Activated CD8-positive, alpha-beta T cell treated with anti-CD3 and anti-CD28 coated beads for 36 hours (primary cell): ENCODE results near the gene THAP8. TPM values are rescaled to one million over a fixed set of nuclear protein-coding genes. Genes with fewer than 3 reads are reported as not detected.

Source experiments
- ATAC-seq: fragments of 200-7000 bp; cut with Tn5 transposase; one replicate; pipeline ENCODE4 v1.10.0; 2021; ENCODE audit warnings: mild to moderate bottlenecking, moderate library complexity
- CTCF ChIA-PET: fragments of 350-600 bp; sonication (Branson Sonifier 250); formaldehyde crosslinking; loops from one replicate; lab custom pipeline; 2021; ENCODE audit warnings: antibody characterized with exemption; lab: Charles Lee
- POLR2A ChIA-PET: fragments of 350-600 bp; sonication (Branson Sonifier 250); formaldehyde crosslinking; loops from one replicate; lab custom pipeline; 2021; ENCODE audit warnings: antibody characterized with exemption; lab: Charles Lee
- DNase-seq: peaks from one replicate; pipeline ENCODE4 v3.0.0-alpha.2; 2020
- H3K27ac Mint-ChIP-seq: one replicate; pipeline ENCODE4 v1.8.0; 2021; ENCODE audit warnings: mild to moderate bottlenecking, mixed read lengths
- H3K27me3 Mint-ChIP-seq: one replicate; pipeline ENCODE4 v1.8.0; 2021; ENCODE audit warnings: mixed read lengths
- H3K36me3 Mint-ChIP-seq: one replicate; pipeline ENCODE4 v1.8.0; 2021; ENCODE audit warnings: low read depth, mixed read lengths
- H3K4me1 Mint-ChIP-seq: one replicate; pipeline ENCODE4 v1.8.0; 2021; ENCODE audit warnings: low read depth, mixed read lengths
- H3K4me3 Mint-ChIP-seq: one replicate; pipeline ENCODE4 v1.8.0; 2021; ENCODE audit warnings: mild to moderate bottlenecking, moderate library complexity, mixed read lengths
- H3K9me3 Mint-ChIP-seq: one replicate; pipeline ENCODE4 v1.8.0; 2021; ENCODE audit warnings: mixed read lengths
- intact Hi-C: fragments of 100-400 bp; cut with micrococcal nuclease; formaldehyde crosslinking; loops from one replicate; pipeline ENCODE4 v1.10.0; 2022
- total RNA-seq, 2 experiments: library from RNA; stranded (reverse); gene quantifications; one replicate each; pipeline ENCODE4 v1.2.3, GENCODE V29; 2021
- TF ChIP-seq, protein P1 (sequence below): fragments of 200-600 bp; IDR thresholded peaks from one replicate; pipeline ENCODE4 v1.8.0; 2022; ENCODE audit warnings: antibody characterized with exemption, mild to moderate bottlenecking

THAP8 gene
- total RNA-seq, 2 experiments from 2014 or later, result 3.4 to 3.7 TPM

DNA sequence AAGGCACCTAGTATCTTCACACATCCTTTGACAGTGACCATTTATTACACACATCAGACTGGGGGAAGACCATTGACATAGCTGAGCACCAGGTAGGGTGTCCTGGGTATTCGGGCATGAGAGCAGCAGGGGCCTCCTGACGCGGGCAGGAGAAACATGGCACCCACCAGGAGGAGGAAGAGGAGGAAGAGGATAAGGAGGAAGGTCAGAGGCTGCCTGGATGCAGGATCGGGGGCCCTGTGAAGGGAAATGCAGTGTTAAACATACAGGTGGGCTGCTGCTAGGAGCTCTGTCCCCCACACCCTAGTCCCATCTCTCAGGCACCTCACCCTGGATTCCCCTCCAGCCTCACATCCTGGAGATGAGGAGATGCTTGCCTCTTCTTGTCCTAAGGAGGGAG is 50.8 kb downstream of the THAP8 start:
- POLR2A ChIA-PET, result no interaction called here
- H3K4me1 Mint-ChIP-seq, result peaks cover 15% of the 10 kb centered on the region
- no peaks in the 10 kb centered on the region for H3K27me3 Mint-ChIP-seq
- intact Hi-C loops, result no loop called here
- H3K4me3 Mint-ChIP-seq, result no peak overlapping the region
- DNase-seq, result no peak
- no peak overlapping the region for H3K27ac Mint-ChIP-seq
- H3K36me3 Mint-ChIP-seq, result peaks cover 20% of the 10 kb centered on the region
- CTCF ChIA-PET, result interaction anchor here (0.6 kb wide), 1 partner anchor 262 kb away, joined by 3 read pairs; no protein-coding TSS in a partner anchor
- TF ChIP-seq, protein P1, sequence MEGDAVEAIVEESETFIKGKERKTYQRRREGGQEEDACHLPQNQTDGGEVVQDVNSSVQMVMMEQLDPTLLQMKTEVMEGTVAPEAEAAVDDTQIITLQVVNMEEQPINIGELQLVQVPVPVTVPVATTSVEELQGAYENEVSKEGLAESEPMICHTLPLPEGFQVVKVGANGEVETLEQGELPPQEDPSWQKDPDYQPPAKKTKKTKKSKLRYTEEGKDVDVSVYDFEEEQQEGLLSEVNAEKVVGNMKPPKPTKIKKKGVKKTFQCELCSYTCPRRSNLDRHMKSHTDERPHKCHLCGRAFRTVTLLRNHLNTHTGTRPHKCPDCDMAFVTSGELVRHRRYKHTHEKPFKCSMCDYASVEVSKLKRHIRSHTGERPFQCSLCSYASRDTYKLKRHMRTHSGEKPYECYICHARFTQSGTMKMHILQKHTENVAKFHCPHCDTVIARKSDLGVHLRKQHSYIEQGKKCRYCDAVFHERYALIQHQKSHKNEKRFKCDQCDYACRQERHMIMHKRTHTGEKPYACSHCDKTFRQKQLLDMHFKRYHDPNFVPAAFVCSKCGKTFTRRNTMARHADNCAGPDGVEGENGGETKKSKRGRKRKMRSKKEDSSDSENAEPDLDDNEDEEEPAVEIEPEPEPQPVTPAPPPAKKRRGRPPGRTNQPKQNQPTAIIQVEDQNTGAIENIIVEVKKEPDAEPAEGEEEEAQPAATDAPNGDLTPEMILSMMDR, result no peak
- no peak for ATAC-seq
- no peaks in the 10 kb centered on the region for H3K9me3 Mint-ChIP-seq

DNA sequence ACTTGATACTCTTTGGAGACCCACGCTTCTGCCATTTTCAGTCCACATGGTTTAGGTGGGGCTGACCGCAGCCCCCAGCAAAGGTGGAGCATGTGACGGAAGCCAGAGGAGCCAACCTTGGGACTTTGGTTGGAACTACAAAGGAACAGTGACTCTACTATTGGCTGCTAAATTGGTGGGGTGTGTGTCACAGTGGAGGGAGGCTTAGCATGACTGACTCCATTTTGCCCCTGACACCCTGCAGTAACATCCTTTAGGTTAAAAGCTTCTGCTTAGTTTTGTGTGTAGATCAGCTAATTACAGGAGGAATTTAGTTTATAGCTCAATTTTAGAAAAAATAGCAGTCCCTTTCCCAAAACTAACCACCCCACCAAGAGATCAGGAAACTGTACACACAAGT is 52.5 kb downstream of the THAP8 start:
- no peak for ATAC-seq
- Mint-ChIP-seq H3K27ac (peak overlapping the region; percentile 46), H3K9me3 (no peaks in the 10 kb centered on the region), H3K36me3 (peaks cover 27% of the 10 kb centered on the region), H3K4me1 (peaks cover 27% of the 10 kb centered on the region), H3K27me3 (no peaks in the 10 kb centered on the region), H3K4me3 (no peak overlapping the region)
- TF ChIP-seq, protein P1, result no peak
- ChIA-PET POLR2A (no interaction called here), CTCF (interaction anchor here (1.4 to 2.2 kb wide), 3 partner anchors 8 to 13 kb away, joined by 3 to 5 read pairs (median 5); partner anchors contain the start of gene ALKBH6)
- intact Hi-C loops, result no loop called here
- DNase-seq, result no peak

DNA sequence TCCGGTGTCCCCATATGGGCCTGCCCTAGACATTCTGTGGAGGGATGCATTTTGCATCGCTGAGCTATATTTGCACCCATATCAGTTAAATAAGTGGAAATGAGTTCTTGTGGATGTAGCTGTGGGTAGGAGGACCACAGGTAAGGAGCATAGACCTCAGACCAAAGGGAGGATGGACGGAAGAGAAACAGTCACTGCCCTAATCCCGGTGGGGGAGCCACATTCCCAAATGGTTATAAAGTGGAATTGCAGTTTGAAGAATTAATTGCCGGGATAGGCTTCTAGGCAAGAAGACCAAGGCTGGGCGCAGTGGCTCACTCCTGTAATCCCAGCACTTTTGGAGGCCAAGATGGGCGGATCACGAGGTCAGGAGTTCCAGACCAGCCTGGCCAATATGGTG is 57.3 kb downstream of the THAP8 start:
- ATAC-seq, result no peak
- ChIA-PET POLR2A (interaction anchor here (0.8 to 1.8 kb wide), 2 partner anchors 15 to 128 kb away, joined by 3 to 5 read pairs; no protein-coding TSS in a partner anchor), CTCF (interaction anchor here (2.2 kb wide), 1 partner anchor 15 kb away, joined by 5 read pairs; no protein-coding TSS in a partner anchor)
- Mint-ChIP-seq H3K4me1 (peaks cover 38% of the 10 kb centered on the region), H3K36me3 (peaks cover 27% of the 10 kb centered on the region), H3K27ac (peak overlapping the region; percentile 89), H3K9me3 (no peaks in the 10 kb centered on the region), H3K4me3 (peak overlapping the region; percentile 96), H3K27me3 (no peaks in the 10 kb centered on the region)
- DNase-seq, result no peak
- intact Hi-C loops, result no loop called here
- TF ChIP-seq, protein P1, result no peak

DNA sequence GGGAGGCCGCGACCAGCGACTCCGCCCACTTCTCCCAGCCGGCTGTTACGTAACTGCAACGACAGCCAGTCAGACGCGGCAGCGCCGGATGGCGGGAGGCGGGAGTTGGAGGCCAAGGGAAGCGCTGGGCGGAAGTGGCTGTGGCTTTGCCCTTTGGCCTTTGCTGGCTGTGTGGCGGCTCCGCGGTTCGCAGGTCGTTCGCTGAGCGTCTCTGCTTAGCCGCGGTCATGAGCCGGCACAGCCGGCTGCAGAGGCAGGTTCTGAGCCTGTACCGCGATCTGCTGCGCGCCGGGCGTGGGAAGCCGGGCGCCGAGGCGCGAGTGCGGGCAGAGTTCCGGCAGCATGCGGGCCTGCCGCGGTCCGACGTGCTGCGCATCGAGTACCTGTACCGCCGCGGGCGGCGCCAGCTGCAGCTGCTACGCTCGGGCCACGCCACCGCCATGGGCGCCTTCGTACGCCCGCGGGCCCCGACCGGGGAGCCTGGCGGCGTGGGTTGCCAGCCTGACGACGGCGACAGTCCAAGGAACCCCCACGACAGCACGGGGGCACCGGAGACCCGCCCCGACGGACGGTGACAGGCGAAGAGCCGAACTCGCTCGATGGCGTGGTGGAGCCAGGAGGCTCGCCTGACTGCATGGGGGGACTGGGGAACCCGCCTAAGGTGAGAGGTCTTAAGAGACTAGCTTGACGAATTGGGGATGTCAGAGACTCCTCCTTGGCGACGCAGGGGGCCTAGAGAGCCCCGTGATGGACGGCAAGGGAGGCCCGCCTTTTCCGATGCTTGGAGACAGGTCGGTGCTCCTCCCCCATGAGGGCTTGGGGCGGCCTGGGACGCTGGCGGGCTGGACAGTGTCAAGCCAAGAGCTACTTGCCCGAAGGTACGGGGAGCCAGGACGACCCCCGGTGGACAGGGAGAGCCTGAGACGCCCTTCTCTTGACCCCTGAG is 58.8 kb downstream of the THAP8 start, which contains the start of gene SDHAF1:
Gene SDHAF1 (plus strand): TSS at position 141 of the 946 bp plus-strand sequence. CDS start 87 bp downstream, at position 228.
- Mint-ChIP-seq H3K27ac (peak within 1 kb of the TSS; percentile 95), H3K27me3 (no peaks in the 10 kb centered on the region), H3K9me3 (no peaks in the 10 kb centered on the region), H3K4me3 (peak within 1 kb of the TSS; percentile 96), H3K4me1 (peaks cover 35% of the 10 kb centered on the region), H3K36me3 (peaks cover 20% of the 10 kb centered on the region)
- ChIA-PET POLR2A (interaction anchor here (0.5 to 1.8 kb wide), 7 partner anchors 12 to 180 kb away, joined by 3 to 6 read pairs (median 4); partner anchors contain the start of gene ALKBH6), CTCF (interaction anchor here (1.0 to 2.0 kb wide), 2 partner anchors 19 to 37 kb away, joined by 4 to 6 read pairs; partner anchors contain the start of gene ALKBH6)
- intact Hi-C loops, result no loop called here
- TF ChIP-seq, protein P1, result no peak
- DNase-seq (peak; percentile 98), ATAC-seq (peak; percentile 86)
